Measurements from ENCODE around the gene INTS6. TPM values are rescaled to one million over a fixed set of nuclear protein-coding genes. Genes with fewer than 3 reads are reported as not detected.

The INTS6 gene
- total and polyA plus RNA-seq, 8 donors: 10.9 to 44.8 (median 27.2) TPM

DNA sequence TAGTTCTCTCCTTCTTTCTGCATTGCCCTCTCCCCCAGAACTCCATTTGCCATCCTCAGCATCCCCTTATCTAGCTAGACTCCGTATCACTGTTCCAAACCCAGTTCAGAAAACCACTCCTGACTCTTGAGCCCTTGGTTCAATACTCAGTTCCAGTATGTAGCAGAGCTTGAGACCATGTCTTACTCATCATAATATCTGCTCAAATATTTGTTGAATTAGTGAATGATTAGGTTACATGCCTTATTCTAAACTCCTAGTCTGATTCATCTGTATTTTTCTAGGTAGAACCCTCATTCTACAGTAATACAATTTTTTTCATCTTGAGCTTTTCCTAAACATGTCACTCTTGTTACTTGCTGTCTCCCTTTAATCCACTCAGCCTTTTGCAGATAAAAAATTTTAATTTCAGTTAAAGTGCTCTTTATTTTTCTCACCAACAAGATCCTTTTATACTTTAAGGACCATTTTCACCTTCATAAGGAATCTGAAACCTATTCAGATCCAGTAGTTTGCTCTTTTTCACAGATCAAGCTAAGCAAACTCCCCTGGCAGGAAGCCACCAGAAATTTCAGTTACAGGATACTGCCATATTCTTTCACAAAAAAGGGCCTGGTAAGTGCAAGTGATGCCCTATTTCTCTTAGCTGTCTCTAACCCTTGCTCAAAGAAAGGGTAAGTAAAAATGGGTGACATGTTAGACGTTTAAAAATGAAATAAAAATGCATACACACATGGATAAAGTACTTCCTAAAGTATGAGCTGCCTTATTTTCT lies 23.1 kb upstream of the INTS6 start:
- intact Hi-C loops (cut with DNase I): no loop called here
- TF ChIP-seq, protein P1, sequence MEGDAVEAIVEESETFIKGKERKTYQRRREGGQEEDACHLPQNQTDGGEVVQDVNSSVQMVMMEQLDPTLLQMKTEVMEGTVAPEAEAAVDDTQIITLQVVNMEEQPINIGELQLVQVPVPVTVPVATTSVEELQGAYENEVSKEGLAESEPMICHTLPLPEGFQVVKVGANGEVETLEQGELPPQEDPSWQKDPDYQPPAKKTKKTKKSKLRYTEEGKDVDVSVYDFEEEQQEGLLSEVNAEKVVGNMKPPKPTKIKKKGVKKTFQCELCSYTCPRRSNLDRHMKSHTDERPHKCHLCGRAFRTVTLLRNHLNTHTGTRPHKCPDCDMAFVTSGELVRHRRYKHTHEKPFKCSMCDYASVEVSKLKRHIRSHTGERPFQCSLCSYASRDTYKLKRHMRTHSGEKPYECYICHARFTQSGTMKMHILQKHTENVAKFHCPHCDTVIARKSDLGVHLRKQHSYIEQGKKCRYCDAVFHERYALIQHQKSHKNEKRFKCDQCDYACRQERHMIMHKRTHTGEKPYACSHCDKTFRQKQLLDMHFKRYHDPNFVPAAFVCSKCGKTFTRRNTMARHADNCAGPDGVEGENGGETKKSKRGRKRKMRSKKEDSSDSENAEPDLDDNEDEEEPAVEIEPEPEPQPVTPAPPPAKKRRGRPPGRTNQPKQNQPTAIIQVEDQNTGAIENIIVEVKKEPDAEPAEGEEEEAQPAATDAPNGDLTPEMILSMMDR (IDR thresholded peaks at IDR 0.05): no peak
- ATAC-seq (no peak), DNase-seq (no peak), FAIRE-seq (no peak)
- no peaks in the 10 kb centered on the region for H3K27me3 ChIP-seq
- H3K36me3 ChIP-seq: no peaks in the 10 kb centered on the region
- 55 to 76% methylated on average over 2 of the region's 2 CpGs for WGBS, 2 donors
- no peak overlapping the region for H3K27ac ChIP-seq
- peaks cover 13 to 19% (median 17%) of the 10 kb centered on the region in 3 donors for H3K4me1 ChIP-seq
- no peaks in the 10 kb centered on the region for H3K9me3 ChIP-seq
- H3K4me3 ChIP-seq: no peak overlapping the region

DNA sequence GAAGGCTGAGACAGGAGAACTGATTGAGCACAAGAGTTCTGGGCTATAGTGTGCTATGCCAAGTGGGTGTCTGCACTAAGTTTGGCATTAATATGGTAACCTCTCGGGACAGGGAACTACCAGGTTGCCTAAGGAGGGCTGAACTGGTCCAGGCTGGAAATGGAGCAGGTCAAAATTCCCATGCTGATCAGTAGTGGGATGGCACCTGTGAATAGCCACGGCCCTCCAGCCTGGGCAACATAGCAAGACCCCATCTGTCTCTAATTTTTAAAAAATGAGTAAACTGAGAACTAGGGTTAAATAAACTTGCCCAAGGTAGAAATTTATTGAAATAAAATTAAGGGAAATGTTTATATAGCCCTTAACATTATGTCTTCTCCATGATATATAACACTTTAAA lies 17.0 kb upstream of the INTS6 start:
- Histone ChIP-seq H3K36me3 (no peaks in the 10 kb centered on the region), H3K27me3 (no peaks in the 10 kb centered on the region), H3K9me3 (no peaks in the 10 kb centered on the region), H3K4me1 (no peaks in the 10 kb centered on the region), H3K27ac (no peak overlapping the region), H3K4me3 (no peak overlapping the region)
- FAIRE-seq: no peak
- TF ChIP-seq, protein P1 (IDR thresholded peaks at IDR 0.05): no peak
- WGBS, 2 donors: 96 to 97% methylated on average over 2 of the region's 2 CpGs
- no peak for ATAC-seq
- intact Hi-C loops (cut with DNase I): no loop called here
- no peak for DNase-seq

DNA sequence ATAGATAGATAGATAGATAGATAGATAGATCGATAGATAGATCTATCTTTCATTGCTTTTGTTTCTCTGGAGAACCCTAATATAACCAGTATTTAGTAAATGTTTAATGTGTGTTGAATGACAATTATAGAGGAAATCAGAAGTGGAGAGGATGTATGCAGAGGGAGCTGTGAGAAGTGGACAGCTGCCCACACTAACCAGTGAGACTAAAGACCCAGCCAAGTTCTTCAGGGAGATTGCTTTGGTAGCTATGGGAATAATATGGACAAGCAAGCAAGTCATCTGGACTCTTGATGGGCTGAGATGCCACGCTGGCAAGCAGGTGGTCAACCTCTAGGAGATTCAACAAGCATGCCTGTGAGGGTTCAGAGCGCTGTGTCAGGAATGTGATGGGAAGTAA lies 14.9 kb upstream of the INTS6 start:
- TF ChIP-seq, protein P1 (IDR thresholded peaks at IDR 0.05): no peak

DNA sequence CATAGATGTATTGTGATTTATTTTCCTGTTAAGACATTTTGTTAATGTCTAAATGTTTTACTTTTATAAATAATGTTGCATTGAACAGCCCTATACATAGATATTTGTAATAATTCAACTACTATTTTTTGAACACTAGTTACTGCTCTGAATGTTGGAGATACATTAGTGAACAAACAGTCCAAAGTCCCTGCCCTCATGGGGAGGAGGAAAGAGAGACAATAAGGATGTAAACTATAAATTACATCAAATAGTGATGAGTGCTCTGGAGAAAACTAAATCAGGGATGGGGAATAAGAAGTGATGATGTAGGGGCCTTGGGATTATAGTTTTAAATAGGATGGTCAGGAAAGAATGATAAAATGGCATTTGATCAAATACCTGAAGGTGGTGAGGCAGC lies 12.3 kb upstream of the INTS6 start:
- Histone ChIP-seq H3K4me1 (no peaks in the 10 kb centered on the region), H3K36me3 (no peaks in the 10 kb centered on the region), H3K9me3 (no peaks in the 10 kb centered on the region), H3K27ac (no peak overlapping the region), H3K4me3 (no peak overlapping the region), H3K27me3 (no peaks in the 10 kb centered on the region)
- DNase-seq (no peak), ATAC-seq (no peak), FAIRE-seq (no peak)
- TF ChIP-seq, protein P1 (IDR thresholded peaks at IDR 0.05): no peak
- intact Hi-C loops (cut with DNase I): no loop called here

More for the DNA sequence above, 14.9 kb upstream of the INTS6 start:
- H3K4me1 ChIP-seq: no peaks in the 10 kb centered on the region
- no peaks in the 10 kb centered on the region for H3K36me3 ChIP-seq
- 67 to 70% methylated on average over 3 of the region's 3 CpGs for WGBS, 2 donors
- no peak for FAIRE-seq
- no peaks in the 10 kb centered on the region for H3K9me3 ChIP-seq
- intact Hi-C loops (cut with DNase I): no loop called here
- ATAC-seq: peak; percentile 53 to 70 (median 66)
- H3K4me3 ChIP-seq: no peak overlapping the region
- H3K27ac ChIP-seq: no peak overlapping the region
- no peaks in the 10 kb centered on the region for H3K27me3 ChIP-seq
- DNase-seq: peak in 1 of 6 donors; percentile 31

Data from pancreas (tissue), 10 donors.